HG02943 (cell line): Measurements from ENCODE around the gene CNDP2.
A peak's percentile ranks its signal among the peaks of the same experiment; 100 is the strongest.
"Not testable (repeated sequence)": the region's sequence is repeated elsewhere in the genome, so short reads cannot be mapped to it uniquely, and the experiment has no call there.

ENCODE experiments used
- ATAC-seq: cut with Tn5 transposase; IDR thresholded peaks from one replicate; pipeline ENCODE4 v1.9.1; 2021; ENCODE audit warnings: mild to moderate bottlenecking, low read depth, moderate library complexity; ENCODE audit not compliant: unreplicated experiment

Gene CNDP2

GRCh38 chr18:74515620-74516231 is 19.6 kb downstream of the CNDP2 start:
- ATAC-seq, result no peak

DNA sequence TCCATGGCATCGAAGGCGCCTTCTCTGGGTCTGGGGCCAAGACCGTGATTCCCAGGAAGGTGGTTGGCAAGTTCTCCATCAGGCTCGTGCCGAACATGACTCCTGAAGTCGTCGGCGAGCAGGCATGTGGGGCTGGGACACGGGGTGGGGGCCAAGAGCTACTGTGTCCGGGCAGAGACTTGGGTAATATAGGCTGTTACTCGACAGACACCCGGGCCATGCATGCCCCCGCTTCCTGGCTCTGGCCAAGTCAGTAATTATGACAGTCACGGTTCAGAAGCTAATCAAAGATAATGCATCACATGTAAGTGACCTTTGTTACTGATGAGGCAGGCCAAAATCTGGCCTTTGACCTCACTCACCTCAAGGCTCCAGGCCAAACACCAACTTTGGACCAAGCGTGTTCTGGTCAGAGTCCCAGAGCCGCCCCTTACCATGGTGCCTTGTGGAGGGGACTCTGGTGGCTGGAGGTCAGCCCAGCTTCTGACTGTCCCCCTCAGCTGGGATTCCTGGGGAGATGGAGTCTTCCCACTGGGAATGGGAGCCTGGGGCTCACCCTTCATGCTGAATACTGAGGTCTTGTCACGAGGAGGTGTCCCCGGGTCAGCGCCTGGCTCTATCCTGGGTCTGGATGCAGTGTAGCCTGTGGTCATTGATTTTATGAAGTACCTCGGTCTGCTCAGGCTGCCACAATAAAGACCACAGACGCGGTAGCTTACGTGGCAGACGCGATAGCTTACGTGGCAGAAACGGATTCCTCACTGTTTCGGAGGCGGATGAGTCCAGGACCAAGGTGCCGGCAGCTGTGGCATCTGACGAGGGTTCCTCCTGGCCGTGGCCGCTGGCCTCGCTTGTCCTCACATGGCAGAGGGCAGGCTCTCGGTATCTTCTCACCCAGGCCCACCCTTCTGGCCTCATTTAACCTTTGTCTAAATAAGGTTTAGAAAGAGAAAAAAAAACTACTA is 20.4 kb downstream of the CNDP2 start:
- no peak for ATAC-seq

DNA sequence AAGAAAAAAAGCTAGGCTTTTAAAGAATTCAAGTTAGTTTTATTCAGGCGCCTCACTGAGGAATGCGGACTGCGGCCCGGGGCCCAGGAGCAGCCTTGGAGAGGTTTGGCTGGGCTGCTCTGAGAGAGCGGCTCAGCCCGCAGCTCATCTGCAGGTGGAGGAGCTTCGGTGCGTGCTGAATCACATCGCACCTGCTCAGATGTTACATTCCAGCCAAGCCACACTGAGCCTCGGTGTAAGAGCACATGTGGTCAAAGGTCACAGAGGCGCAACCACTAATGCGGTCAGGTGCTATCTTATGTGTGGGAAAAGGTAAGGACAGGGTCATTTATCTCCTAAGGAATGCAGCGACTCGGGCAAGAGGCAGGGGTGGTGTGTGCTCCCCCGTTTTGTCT is 21.1 kb downstream of the CNDP2 start:
- no peak for ATAC-seq

GRCh38 chr18:74518456-74519295 is 22.5 kb downstream of the CNDP2 start:
- ATAC-seq, result no peak

GRCh38 chr18:74519320-74520095 is 23.3 kb downstream of the CNDP2 start:
- no peak for ATAC-seq

- ATAC-seq, result no peak
Observed at GRCh38 chr18:74520096-74520833, 24.1 kb downstream of the CNDP2 start.

DNA sequence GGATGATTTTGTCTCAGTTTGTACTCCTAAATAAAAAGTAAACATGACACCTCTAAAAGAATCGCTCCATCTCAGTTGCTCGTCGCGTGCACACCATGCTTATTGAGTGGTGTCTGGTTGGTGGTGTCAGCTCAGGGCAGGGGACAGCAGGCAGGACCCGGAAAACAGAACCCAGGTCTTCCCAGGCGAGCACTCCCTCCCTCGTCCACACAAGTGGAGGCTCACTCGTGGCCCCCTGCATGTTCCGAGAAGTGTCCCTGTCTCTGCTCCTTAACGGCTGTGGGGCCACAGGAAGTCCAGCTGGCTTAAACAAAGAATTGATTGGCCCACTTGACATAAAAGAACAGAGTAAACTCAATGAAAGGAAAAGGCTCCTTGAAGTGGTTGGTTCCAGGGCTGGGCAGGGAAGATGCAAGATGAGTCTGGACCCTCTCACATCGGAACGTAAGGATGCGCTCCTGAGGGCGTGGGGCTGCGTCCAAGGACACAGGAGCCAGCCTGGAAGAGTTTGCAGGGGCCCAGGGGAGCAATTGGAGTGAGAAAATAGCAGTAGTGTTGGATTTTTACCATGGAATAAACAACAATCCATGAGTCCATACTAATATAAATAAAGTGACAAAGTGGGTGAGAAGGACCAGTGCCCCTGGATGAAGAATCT is 25.0 kb downstream of the CNDP2 start:
- no peak for ATAC-seq

DNA sequence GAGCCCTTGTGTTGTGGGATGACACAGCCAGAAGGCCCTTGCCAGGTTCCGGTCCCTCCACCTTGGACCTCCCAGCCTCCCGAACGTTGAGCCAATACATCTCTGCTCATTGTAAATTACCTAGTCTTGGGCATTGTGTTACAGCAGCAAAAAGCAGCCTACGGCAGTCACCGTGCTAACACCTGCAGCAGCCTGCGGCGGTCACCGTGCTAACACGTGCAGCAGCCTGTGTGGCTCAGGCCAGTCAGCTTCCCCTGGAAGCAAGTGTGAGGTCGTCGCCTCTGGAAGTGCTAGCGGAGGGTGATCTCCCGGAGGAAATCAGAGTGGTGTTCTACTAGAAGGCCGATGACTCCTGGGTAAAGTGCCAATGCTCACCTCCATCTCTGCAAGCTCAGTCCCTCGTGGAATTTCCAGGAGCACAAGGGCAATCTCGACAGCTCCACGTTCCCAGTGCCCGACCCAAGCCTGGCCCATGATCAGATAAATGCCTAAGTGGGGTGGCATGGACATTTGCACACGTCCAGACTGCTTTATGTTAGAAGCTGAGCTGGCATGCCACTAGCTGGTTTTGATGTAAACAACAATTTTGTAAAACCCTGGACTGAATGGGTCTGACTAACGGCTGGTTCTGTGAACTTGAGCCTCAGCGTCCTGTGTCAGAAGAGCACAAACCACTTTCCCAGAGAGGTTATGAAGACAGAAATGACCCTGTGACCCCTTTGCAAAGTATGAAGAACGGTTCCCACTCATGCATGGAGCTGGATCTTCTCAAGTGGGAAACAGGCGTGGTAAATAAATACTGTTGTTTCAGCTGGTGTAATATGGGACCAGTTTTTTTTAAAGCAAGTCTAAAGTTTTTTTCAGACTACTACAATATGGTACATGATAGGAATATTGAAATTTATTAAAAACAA is 26.7 kb downstream of the CNDP2 start:
- no peak for ATAC-seq

DNA sequence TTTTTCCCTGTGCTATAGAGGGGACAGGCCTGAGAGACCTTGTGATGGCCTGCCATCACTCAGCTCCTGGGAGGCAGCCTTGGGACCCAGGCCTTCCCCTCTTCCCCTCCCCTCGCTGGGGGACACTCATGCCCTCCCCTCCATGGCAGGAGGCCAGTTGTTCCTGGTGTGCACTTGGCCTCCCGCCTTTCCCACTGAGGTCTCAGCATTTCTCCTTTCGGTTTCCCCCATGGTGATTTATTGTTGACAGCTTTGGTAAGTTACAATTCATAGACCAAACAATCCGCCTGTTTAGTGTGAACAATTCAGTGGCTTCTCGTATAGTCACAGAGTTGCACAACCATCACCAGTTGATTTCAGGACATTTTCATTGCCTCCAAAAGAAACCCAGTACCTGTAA is 27.9 kb downstream of the CNDP2 start:
- ATAC-seq, result no peak

DNA sequence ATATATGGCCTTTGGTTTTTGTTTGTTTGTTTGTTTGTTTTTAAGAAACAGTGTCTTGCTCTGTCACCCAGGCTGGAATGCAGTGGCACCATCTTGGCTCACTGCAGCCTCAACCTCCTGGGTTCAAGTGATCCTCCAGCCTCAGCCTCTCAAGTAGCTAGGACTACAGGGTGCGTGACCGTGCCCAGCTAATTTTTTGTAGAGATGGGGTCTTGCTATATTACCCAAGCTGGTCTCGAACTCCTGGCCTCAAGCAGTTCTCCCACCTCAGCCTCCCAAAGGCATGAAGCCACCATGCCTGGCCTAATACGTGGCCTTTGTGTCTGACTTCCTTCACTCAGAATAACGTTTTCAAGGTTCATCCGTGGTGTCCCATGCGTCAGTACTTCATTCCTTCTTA is 28.8 kb downstream of the CNDP2 start:
- not testable (repeated sequence) for ATAC-seq

GRCh38 chr18:74525741-74526140 is 29.6 kb downstream of the CNDP2 start:
- no peak for ATAC-seq

DNA sequence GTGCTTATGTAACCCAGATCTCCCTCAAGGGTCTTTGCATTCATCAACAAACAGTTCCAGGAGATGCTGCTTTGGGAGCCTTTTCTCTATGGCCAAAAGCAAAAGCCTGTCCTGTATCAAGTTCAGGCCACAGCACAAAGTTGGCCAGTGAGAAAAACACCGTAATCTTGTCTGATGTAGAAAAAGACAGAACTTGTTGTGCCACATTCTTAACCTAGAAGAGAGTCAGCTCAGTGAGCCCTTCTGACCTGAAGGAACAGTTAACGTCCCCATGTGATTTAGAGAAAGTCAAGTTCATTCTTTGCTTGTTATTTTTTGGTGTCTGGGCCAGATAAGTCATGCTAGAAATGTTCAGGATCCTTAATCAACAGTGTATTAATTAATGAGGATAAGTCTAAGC is 30.3 kb downstream of the CNDP2 start:
- no peak for ATAC-seq

- peak; percentile 68 for ATAC-seq
Observed at GRCh38 chr18:74528478-74528877, 32.3 kb downstream of the CNDP2 start.

DNA sequence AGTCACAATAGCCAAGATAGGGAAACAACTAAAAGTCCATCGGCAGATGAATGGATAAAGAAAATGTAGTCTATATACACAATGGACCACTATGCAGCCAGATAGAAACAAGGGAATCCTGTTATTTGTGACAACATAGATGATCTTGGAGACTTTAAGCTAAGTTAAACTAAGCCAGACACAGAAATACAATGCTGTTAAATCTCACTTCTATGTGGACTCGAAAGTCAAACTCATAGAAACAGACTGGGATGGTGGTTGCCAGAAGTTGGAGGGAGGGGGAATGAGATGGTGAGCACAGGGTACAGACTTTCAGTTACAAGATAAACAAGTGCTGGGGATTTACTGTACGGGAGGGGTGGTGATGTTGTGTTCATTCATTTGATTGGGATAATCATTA is 32.8 kb downstream of the CNDP2 start:
- no peak for ATAC-seq

DNA sequence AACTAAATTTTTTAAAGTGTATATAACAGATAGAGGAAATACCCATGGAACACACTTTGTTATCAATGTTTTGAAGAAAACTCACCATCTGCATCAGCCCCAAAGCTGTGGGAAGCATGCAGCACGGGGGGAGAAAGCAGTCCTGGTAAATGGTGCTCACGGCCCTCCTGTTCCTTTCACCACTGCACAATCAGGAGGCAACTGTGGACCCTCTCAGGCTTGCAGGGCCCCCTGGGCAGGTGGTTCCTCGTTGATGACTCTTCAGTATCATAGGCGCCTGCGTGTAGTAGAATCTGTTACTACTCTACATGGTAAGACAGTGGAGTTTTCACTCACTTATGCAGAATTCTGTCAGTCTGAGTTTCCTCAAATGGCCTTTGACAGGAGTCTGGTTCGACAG is 33.2 kb downstream of the CNDP2 start:
- no peak for ATAC-seq

DNA sequence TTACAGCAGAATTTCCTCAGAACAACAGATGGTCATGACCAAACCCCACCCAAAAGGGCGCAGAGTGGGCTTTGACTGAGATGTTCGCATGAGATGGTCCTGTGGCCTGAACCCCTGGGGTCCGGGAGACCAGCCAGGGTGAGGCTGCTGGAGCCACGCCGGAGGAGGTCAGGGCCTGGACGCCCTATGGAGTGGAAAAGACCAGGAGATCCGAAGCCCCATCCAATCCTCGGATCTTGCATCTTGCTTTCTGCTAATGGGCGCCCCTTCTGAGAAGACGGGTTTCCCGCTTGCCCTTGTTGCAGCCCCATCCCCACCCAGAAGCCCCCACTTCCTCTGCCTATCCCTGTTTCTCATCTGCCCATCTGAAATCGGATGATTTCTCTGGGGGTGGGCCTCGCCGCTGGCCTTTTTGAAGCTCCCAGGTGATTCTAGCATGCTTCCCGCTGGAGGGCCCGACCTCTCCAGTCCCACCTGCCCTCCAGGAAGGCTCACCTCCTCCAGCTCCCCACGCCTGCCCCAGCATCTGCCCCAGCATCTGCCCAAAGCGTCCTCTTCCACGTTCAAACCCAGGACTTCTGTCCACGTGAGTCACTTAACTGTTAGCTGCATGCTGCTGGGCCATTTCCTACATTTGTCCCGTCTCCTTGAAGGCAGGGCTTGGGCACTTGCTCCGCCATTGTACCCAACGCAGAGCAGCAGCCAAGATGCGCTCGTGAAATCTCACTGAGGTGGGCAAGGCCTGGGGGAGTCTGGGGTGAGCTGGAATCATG is 33.8 kb downstream of the CNDP2 start:
- ATAC-seq, result no peak

DNA sequence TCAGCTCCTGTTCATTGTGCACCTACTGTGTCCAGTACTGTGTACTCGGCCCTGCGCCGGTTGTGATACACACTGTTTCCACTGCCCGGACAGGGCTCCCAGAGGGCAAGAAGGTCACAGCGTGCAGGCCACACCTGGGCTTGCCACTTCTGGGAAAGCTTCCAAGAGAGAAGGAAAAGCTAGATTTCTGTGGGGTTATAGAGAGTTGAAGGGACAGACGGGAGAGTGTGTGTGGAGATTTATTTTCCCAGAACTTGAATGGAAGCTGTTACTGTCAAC is 34.4 kb downstream of the CNDP2 start:
- no peak for ATAC-seq

GRCh38 chr18:74531043-74531442 is 34.9 kb downstream of the CNDP2 start:
- ATAC-seq, result no peak
